Measurements from ENCODE around the gene WDR7.

WDR7 gene

DNA sequence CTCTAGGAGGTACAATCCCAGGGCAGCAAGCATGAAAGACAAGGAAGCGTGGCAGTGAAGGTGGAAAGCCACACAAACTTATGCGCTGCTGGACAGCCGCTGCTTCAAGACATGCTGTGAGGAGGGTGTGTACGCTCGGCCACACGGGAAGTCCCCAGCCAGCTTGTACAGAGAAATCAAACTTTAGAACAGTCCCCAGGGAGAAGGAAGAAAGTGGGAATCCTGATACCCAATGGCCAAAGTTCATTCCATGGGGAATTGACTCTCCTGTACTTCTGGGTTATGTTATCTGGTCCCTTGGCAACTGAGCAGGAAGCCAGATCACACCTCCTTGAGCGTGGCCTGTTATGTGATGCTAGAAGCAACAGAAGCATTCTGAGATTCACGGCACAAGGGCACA, 409.7 kb downstream of the WDR7 start:
- Histone ChIP-seq H3K36me3 (ENCODE audit: insufficient read depth) (no peaks in the 10 kb centered on the region), H2AFZ (ENCODE audit: low read depth) (no peak overlapping the region), H3K79me2 (ENCODE audit: insufficient read depth, low read depth) (no peaks in the 10 kb centered on the region), H3K4me3 (IDR thresholded peaks at IDR 0.05; ENCODE audit: insufficient read depth, low read depth, low read length) (no peak overlapping the region), H3K4me1 (ENCODE audit: low read depth, poor library complexity, severe bottlenecking) (no peaks in the 10 kb centered on the region), H3K27me3 (ENCODE audit: insufficient read depth, low read depth) (no peaks in the 10 kb centered on the region), H3K4me2 (no peak overlapping the region), H3K27ac (no peak overlapping the region), H4K20me1 (ENCODE audit: insufficient read depth) (no peaks in the 10 kb centered on the region), H3K9ac (no peak overlapping the region)
- TF ChIP-seq, protein P1, sequence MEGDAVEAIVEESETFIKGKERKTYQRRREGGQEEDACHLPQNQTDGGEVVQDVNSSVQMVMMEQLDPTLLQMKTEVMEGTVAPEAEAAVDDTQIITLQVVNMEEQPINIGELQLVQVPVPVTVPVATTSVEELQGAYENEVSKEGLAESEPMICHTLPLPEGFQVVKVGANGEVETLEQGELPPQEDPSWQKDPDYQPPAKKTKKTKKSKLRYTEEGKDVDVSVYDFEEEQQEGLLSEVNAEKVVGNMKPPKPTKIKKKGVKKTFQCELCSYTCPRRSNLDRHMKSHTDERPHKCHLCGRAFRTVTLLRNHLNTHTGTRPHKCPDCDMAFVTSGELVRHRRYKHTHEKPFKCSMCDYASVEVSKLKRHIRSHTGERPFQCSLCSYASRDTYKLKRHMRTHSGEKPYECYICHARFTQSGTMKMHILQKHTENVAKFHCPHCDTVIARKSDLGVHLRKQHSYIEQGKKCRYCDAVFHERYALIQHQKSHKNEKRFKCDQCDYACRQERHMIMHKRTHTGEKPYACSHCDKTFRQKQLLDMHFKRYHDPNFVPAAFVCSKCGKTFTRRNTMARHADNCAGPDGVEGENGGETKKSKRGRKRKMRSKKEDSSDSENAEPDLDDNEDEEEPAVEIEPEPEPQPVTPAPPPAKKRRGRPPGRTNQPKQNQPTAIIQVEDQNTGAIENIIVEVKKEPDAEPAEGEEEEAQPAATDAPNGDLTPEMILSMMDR (conservative IDR thresholded peaks at IDR 0.05; ENCODE audit: low read depth, low read length): no peak

- no peak overlapping the region for H3K4me2 ChIP-seq
- H3K27me3 ChIP-seq (ENCODE audit: insufficient read depth, low read depth): no peaks in the 10 kb centered on the region
- no peaks in the 10 kb centered on the region for H3K36me3 ChIP-seq (ENCODE audit: insufficient read depth)
- no peak overlapping the region for H3K9ac ChIP-seq
- H3K27ac ChIP-seq: no peak overlapping the region
- TF ChIP-seq, protein P1 (conservative IDR thresholded peaks at IDR 0.05; ENCODE audit: low read depth, low read length): no peak
- H3K4me3 ChIP-seq (IDR thresholded peaks at IDR 0.05; ENCODE audit: insufficient read depth, low read depth, low read length): no peak overlapping the region
- H2AFZ ChIP-seq (ENCODE audit: low read depth): no peak overlapping the region
- no peaks in the 10 kb centered on the region for H3K4me1 ChIP-seq (ENCODE audit: low read depth, poor library complexity, severe bottlenecking)
- no peaks in the 10 kb centered on the region for H3K79me2 ChIP-seq (ENCODE audit: insufficient read depth, low read depth)
- H4K20me1 ChIP-seq (ENCODE audit: insufficient read depth): no peaks in the 10 kb centered on the region
Measured at GRCh38 chr18:57062178-57062577, 411.0 kb downstream of the WDR7 start.

DNA sequence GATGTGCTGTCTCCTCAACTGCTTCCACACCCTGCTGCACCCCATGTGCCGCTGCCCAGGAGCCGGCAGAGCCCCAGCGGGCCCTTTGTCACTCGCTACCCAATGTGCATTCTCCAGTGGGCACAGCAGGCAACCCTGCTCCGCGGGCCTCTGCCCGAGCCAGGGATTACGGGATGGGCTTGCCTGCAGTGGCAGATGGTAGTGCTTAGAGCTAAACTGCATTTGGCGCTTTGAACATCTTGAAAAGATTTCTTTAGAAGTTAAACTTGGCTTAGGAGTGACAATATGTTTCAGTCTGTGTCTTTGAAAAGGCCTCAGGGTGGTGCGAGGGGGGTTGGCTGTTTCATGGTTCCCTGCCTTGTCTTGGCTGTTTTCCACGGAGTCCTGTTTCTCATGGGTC, 411.7 kb downstream of the WDR7 start:
- no peak overlapping the region for H2AFZ ChIP-seq (ENCODE audit: low read depth)
- H3K36me3 ChIP-seq (ENCODE audit: insufficient read depth): no peaks in the 10 kb centered on the region
- no peaks in the 10 kb centered on the region for H3K4me1 ChIP-seq (ENCODE audit: low read depth, poor library complexity, severe bottlenecking)
- H3K4me3 ChIP-seq (IDR thresholded peaks at IDR 0.05; ENCODE audit: insufficient read depth, low read depth, low read length): no peak overlapping the region
- no peaks in the 10 kb centered on the region for H3K27me3 ChIP-seq (ENCODE audit: insufficient read depth, low read depth)
- H4K20me1 ChIP-seq (ENCODE audit: insufficient read depth): no peaks in the 10 kb centered on the region
- no peak overlapping the region for H3K9ac ChIP-seq
- TF ChIP-seq, protein P1 (conservative IDR thresholded peaks at IDR 0.05; ENCODE audit: low read depth, low read length): no peak
- H3K79me2 ChIP-seq (ENCODE audit: insufficient read depth, low read depth): no peaks in the 10 kb centered on the region
- no peak overlapping the region for H3K4me2 ChIP-seq
- no peak overlapping the region for H3K27ac ChIP-seq

GRCh38 chr18:57063601-57064103, 412.5 kb downstream of the WDR7 start:
- Histone ChIP-seq H3K4me1 (ENCODE audit: low read depth, poor library complexity, severe bottlenecking) (no peaks in the 10 kb centered on the region), H3K36me3 (ENCODE audit: insufficient read depth) (no peaks in the 10 kb centered on the region), H3K27ac (no peak overlapping the region), H3K4me2 (no peak overlapping the region), H3K27me3 (ENCODE audit: insufficient read depth, low read depth) (no peaks in the 10 kb centered on the region), H3K4me3 (IDR thresholded peaks at IDR 0.05; ENCODE audit: insufficient read depth, low read depth, low read length) (no peak overlapping the region), H2AFZ (ENCODE audit: low read depth) (no peak overlapping the region), H4K20me1 (ENCODE audit: insufficient read depth) (no peaks in the 10 kb centered on the region), H3K9ac (no peak overlapping the region), H3K79me2 (ENCODE audit: insufficient read depth, low read depth) (no peaks in the 10 kb centered on the region)
- TF ChIP-seq, protein P1 (conservative IDR thresholded peaks at IDR 0.05; ENCODE audit: low read depth, low read length): no peak
